Measurements from ENCODE around the gene TEX2. TPM values are rescaled to one million over a fixed set of nuclear protein-coding genes. Genes with fewer than 3 reads are reported as not detected.

TEX2 gene
- total and polyA plus RNA-seq, 2 of the 13 experiments (the other 11 are each of a cell fraction or from before 2014, with no cell fraction given): 21.4 to 37.7 TPM

GRCh38 chr17:64281962-64282752 lies 19.1 kb upstream of the TEX2 start:
- Histone ChIP-seq H4K20me1 (ENCODE audit: insufficient read depth, low read length) (no peaks in the 10 kb centered on the region), H3K9ac (ENCODE audit: insufficient read depth, low read depth, low read length) (no peak overlapping the region), H3K27me3 (ENCODE audit: control insufficient read depth in 1 of 2, insufficient read depth in 2 of 2, low read length in 2 of 2) (no peaks in the 10 kb centered on the region; a peak in 1 of 5 replicates), H3K4me1 (ENCODE audit: insufficient read depth, low read length) (peaks cover 31% of the 10 kb centered on the region), H3K4me3 (replicated peaks in 1 of 3; ENCODE audit: insufficient read depth in 1 of 3, low read depth in 2 of 3, low read length in 3 of 3) (no peak overlapping the region), H3K4me2 (ENCODE audit: low read depth, low read length) (peak overlapping the region; percentile 19; the same call in 1 of the 2 replicates), H3K27ac (ENCODE audit: extremely low read length, insufficient read depth, low read length) (no peak overlapping the region), H3K36me3 (replicated peaks in 1 of 2; ENCODE audit: control insufficient read depth in 1 of 2, insufficient read depth in 2 of 2, low read length in 2 of 2) (no peaks in the 10 kb centered on the region), H3K79me2 (ENCODE audit: insufficient read depth, low read length) (no peaks in the 10 kb centered on the region), H2AFZ (ENCODE audit: low read length) (no peak overlapping the region), H3K9me3 (ENCODE audit: low read length) (no peaks in the 10 kb centered on the region)
- POLR2A ChIA-PET: interaction anchor here (0.6 to 1.6 kb wide), 3 partner anchors 11 to 136 kb away, joined by 3 to 15 read pairs (median 5); no protein-coding TSS in a partner anchor
- 37% methylated on average over 11 of the region's 19 CpGs for WGBS (ENCODE audit: low lambda C conversion rate)
- FAIRE-seq (peak; percentile 91), ATAC-seq (peak; percentile 48), DNase-seq (ENCODE audit: low spot score) (peak; percentile 72)
- in situ Hi-C loops (cut with HindIII; ENCODE audit: extremely low pct_ligation_motif_present, low pct_unique_long_range_greater_than_20kb): loop anchor here (10.0 kb wide), 1 partner anchor 217 kb away; no protein-coding TSS in a partner anchor
- intact Hi-C loops (cut with micrococcal nuclease; ENCODE audit: unreplicated experiment): loop anchor here (1.0 to 5.0 kb wide), 5 partner anchors 66 to 251 kb away; partner anchors contain the start of gene ERN1
- CTCF ChIA-PET (ENCODE audit: low intra/inter-chr PET ratio, low total read pairs): interaction anchor here (0.8 to 1.8 kb wide), 5 partner anchors 65 to 253 kb away, joined by 3 to 7 read pairs (median 5); no protein-coding TSS in a partner anchor
- BruUV-seq (replicated peaks): no TSS peak
- TF ChIP-seq MAX (IDR thresholded peaks at IDR 0.05): 0 out of 2 replicates have a peak, but pooled peaks have one; percentile 11
- no peak for TF ChIP-seq PITX1 (CRISPR knock-in tag; IDR thresholded peaks at IDR 0.05)
- TF ChIP-seq RAD21 (CRISPR knock-in tag; IDR thresholded peaks at IDR 0.05): peak; percentile 85
- TF ChIP-seq ZNF773 (CRISPR knock-in tag; IDR thresholded peaks at IDR 0.05; ENCODE audit: borderline replicate concordance): no peak
- TF ChIP-seq ZNF230 (CRISPR knock-in tag; IDR thresholded peaks at IDR 0.05): no peak
- TF ChIP-seq ZNF605 (CRISPR knock-in tag; IDR thresholded peaks at IDR 0.05): peak; percentile 14; the same call in 1 of the 2 replicates
- no peak for TF ChIP-seq SUZ12 (IDR thresholded peaks at IDR 0.05; ENCODE audit: low read depth, low read length)
- no peak for TF ChIP-seq BCLAF1 (IDR thresholded peaks at IDR 0.05)
- TF ChIP-seq FOXC1 (CRISPR knock-in tag; IDR thresholded peaks at IDR 0.05; ENCODE audit: borderline replicate concordance): no peak
- no peak for TF ChIP-seq KDM1A (CRISPR knock-in tag; IDR thresholded peaks at IDR 0.05)
- no peak for TF ChIP-seq CREBL2 (CRISPR knock-in tag; IDR thresholded peaks at IDR 0.05; ENCODE audit: borderline replicate concordance)
- peak; percentile 90 for TF ChIP-seq STAG1 (CRISPR knock-in tag; IDR thresholded peaks at IDR 0.05)
- peak; percentile 31; the same call in 1 of the 2 replicates for TF ChIP-seq ZNF670 (CRISPR knock-in tag; IDR thresholded peaks at IDR 0.05; ENCODE audit: borderline replicate concordance)
- 0 out of 2 replicates have a peak, but pooled peaks have one; percentile 44 for TF ChIP-seq ZNF547 (CRISPR knock-in tag; IDR thresholded peaks at IDR 0.05)
- TF ChIP-seq AHDC1 (CRISPR knock-in tag; IDR thresholded peaks at IDR 0.05; ENCODE audit: borderline replicate concordance): peak; percentile 22; the same call in 1 of the 2 replicates

All from HepG2 (cell line).